HCT116 (cell line): ENCODE data around the gene POMT1. TPM values are rescaled to one million over a fixed set of nuclear protein-coding genes. Genes with fewer than 3 reads are reported as not detected.

Experiments used
- ATAC-seq: fragments of 200-7000 bp; cut with Tn5 transposase; 2 replicates; pipeline ENCODE4 v1.9.1; 2020; ENCODE audit warnings: mild to moderate bottlenecking, moderate library complexity
- BruUV-seq: library from RNA; stranded (reverse); fragments of 400-500 nt; replicated peaks from 2 replicates; lab custom pipeline; 2021; lab: Mats Ljungman, UMichigan
- CTCF ChIA-PET: fragments of 300-600 bp; sonication (Branson Sonifier 250); formaldehyde crosslinking; loops from one replicate; lab custom pipeline; 2021; ENCODE audit warnings: antibody characterized with exemption; lab: Charles Lee
- POLR2A ChIA-PET: fragments of 300-600, 350-600 bp; sonication (Branson Sonifier 250); formaldehyde crosslinking; loops from one replicate; lab custom pipeline; 2021; ENCODE audit warnings: antibody characterized with exemption; lab: Charles Lee
- RAD21 ChIA-PET, 2 experiments: fragments of 300-600 bp; sonication (Branson Sonifier 250); formaldehyde crosslinking; loops; one replicate each; lab custom pipeline; 2023; ENCODE audit warnings: low total read pairs in 2 of 2; ENCODE audit not compliant: uncharacterized antibody in 2 of 2, unreplicated experiment in 2 of 2, low non-redundant PET in 1 of 2; lab: Charles Lee
- DNase-seq: peaks from one replicate; pipeline ENCODE4 v3.0.0-alpha.2; 2010; ENCODE audit warnings: low read depth, low spot score
- H2AFZ ChIP-seq: fragments of 200-600 bp; shearing (Covaris generic), sonication (generic); 2 replicates; pipeline ENCODE4 v1.6.1; 2017; ENCODE audit warnings: low read depth, mixed run types, mixed read lengths, antibody characterized with exemption, low read length; ENCODE audit not compliant: poor library complexity, severe bottlenecking
- H3K27ac ChIP-seq: 2 replicates; pipeline ENCODE4 v1.5.1; 2012; ENCODE audit warnings: low read depth, low read length
- H3K27me3 ChIP-seq: fragments of 200-600 bp; sonication (generic); 2 replicates; pipeline ENCODE4 v1.6.1; 2016; ENCODE audit warnings: mixed run types, low read length, mixed read lengths; ENCODE audit not compliant: insufficient read depth
- H3K36me3 ChIP-seq, 2 experiments: fragments of 200-500 bp in 1 of 2; fragments of 200-600 bp in 1 of 2; sonication (Bioruptor generic) in 1 of 2; sonication (generic) in 1 of 2; 2 replicates each; pipeline versions ENCODE4 v1.5.1 to v1.6.1; 2014 to 2016; ENCODE audit warnings: low read length in 2 of 2, inconsistent platforms in 1 of 2, mixed read lengths in 1 of 2, mixed run types in 1 of 2; ENCODE audit not compliant: insufficient read depth in 2 of 2, control insufficient read depth in 1 of 2
- H3K4me1 ChIP-seq, 2 experiments: fragments of 200-600 bp in 1 of 2; sonication (generic) in 1 of 2; 2 replicates each; pipeline versions ENCODE4 v1.5.1 to v1.6.1; 2012 to 2017; ENCODE audit warnings: low read length in 2 of 2, inconsistent platforms in 1 of 2, mild to moderate bottlenecking in 1 of 2, mixed read lengths in 1 of 2, mixed run types in 1 of 2, moderate library complexity in 1 of 2; ENCODE audit not compliant: insufficient read depth in 2 of 2, control insufficient read depth in 1 of 2
- H3K4me2 ChIP-seq: fragments of 200-600 bp; sonication (generic); 2 replicates; pipeline ENCODE4 v1.6.1; 2017; ENCODE audit warnings: mixed run types, low read length, mixed read lengths
- H3K4me3 ChIP-seq, 2 experiments: fragments of 200-600 bp in 1 of 2; sonication (generic) in 1 of 2; replicated peaks in 1 of 2; 2 replicates each; pipeline ENCODE4 v1.5.1; 2011 to 2016; ENCODE audit warnings: low read length in 2 of 2, control low read depth in 1 of 2, low read depth in 1 of 2, mild to moderate bottlenecking in 1 of 2, mixed read lengths in 1 of 2, mixed run types in 1 of 2
- H3K79me2 ChIP-seq: fragments of 200-600 bp; sonication (generic); 2 replicates; pipeline ENCODE4 v1.6.1; 2017; ENCODE audit warnings: mild to moderate bottlenecking, mixed run types, low read length, moderate library complexity, mixed read lengths; ENCODE audit not compliant: insufficient read depth
- H3K9ac ChIP-seq: fragments of 200-600 bp; sonication (generic); 2 replicates; pipeline ENCODE4 v1.6.1; 2016; ENCODE audit warnings: low read length, mixed read lengths
- H3K9me2 ChIP-seq: fragments of 200-600 bp; sonication (generic), shearing (Covaris generic); 2 replicates; pipeline ENCODE4 v1.6.1; 2017; ENCODE audit warnings: mixed run types, mild to moderate bottlenecking, moderate library complexity; ENCODE audit not compliant: insufficient read depth
- H3K9me3 ChIP-seq, 2 experiments: fragments of 200-500 bp in 1 of 2; fragments of 200-600 bp in 1 of 2; sonication (Bioruptor generic) in 1 of 2; sonication (generic) in 1 of 2; 2 replicates each; pipeline ENCODE4 v1.6.1; 2014 to 2017; ENCODE audit warnings: low read length in 2 of 2, mixed read lengths in 2 of 2, inconsistent platforms in 1 of 2, low read depth in 1 of 2, mild to moderate bottlenecking in 1 of 2, mixed run types in 1 of 2, moderate library complexity in 1 of 2; ENCODE audit not compliant: control insufficient read depth in 1 of 2, insufficient read depth in 1 of 2
- H4K20me1 ChIP-seq: fragments of 200-600 bp; sonication (generic), shearing (Covaris generic); 2 replicates; pipeline ENCODE4 v1.6.1; 2017; ENCODE audit warnings: mixed run types, mild to moderate bottlenecking, moderate library complexity; ENCODE audit not compliant: insufficient read depth
- CBX3 ChIP-seq: IDR thresholded peaks from 2 replicates; pipeline ENCODE4 v1.6.1; 2012; ENCODE audit warnings: low read depth
- EGR1 ChIP-seq: IDR thresholded peaks from 2 replicates; pipeline ENCODE4 v1.6.1; 2012; ENCODE audit warnings: low read depth
- ELF1 ChIP-seq: IDR thresholded peaks from 2 replicates; pipeline ENCODE4 v1.6.1; 2012; ENCODE audit warnings: low read depth, borderline replicate concordance
- EZH2 ChIP-seq: fragments of 200-600 bp; sonication (generic); IDR thresholded peaks from 2 replicates; pipeline ENCODE4 v1.6.1; 2017; ENCODE audit warnings: antibody characterized with exemption, mixed run types
- FOSL1 ChIP-seq: IDR thresholded peaks from 2 replicates; pipeline ENCODE4 v1.6.1; 2012; ENCODE audit warnings: low read depth
- SP1 ChIP-seq: IDR thresholded peaks from 2 replicates; pipeline ENCODE4 v1.6.1; 2012; ENCODE audit warnings: low read depth
- TCF7L2 ChIP-seq: IDR thresholded peaks from 2 replicates; pipeline ENCODE4 v1.7.0; 2011; ENCODE audit warnings: borderline replicate concordance, inconsistent platforms; ENCODE audit not compliant: insufficient read depth, insufficient read length; ENCODE audit errors: extremely low read depth
- YY1 ChIP-seq: IDR thresholded peaks from 2 replicates; pipeline ENCODE4 v1.6.1; 2011; ENCODE audit warnings: low read length, low read depth, moderate library complexity, mild to moderate bottlenecking; ENCODE audit not compliant: insufficient replicate concordance; ENCODE audit errors: extremely low read depth
- ZFX ChIP-seq: fragments of 450-650 bp; IDR thresholded peaks from 2 replicates; pipeline ENCODE4 v1.6.1; 2017
- ZNF274 ChIP-seq: fragments of 200-500 bp; sonication (Bioruptor generic); IDR thresholded peaks from 2 replicates; pipeline ENCODE4 v1.6.1; 2014; ENCODE audit warnings: mild to moderate bottlenecking, low read depth, low read length, inconsistent platforms
- intact Hi-C: fragments of 100-400 bp; cut with micrococcal nuclease; formaldehyde crosslinking; loops from 2 replicates; pipeline ENCODE4 v1.10.0; 2022
- total RNA-seq: library from RNA; stranded (reverse); gene quantifications from one replicate; pipeline ENCODE4 v1.2.1, GENCODE V29; 2021; ENCODE audit not compliant: unreplicated experiment
- TF ChIP-seq, protein P1 (sequence below): IDR thresholded peaks from 2 replicates; pipeline ENCODE4 v1.6.1; 2012
- TF ChIP-seq, protein P2 (sequence below): IDR thresholded peaks from 2 replicates; pipeline ENCODE4 v1.6.1; 2012; ENCODE audit warnings: low read depth
- TF ChIP-seq, protein P3 (sequence below), 3 experiments: fragments of 200-600 bp in 1 of 3; sonication (generic) in 1 of 3; IDR thresholded peaks in 2 of 3; conservative IDR thresholded peaks in 1 of 3; 2 replicates each; pipeline ENCODE4 v1.5.1; 2012 to 2017; ENCODE audit warnings: low read depth in 2 of 3, low read length in 2 of 3, antibody characterized with exemption in 1 of 3, borderline replicate concordance in 1 of 3, control low read depth in 1 of 3, mild to moderate bottlenecking in 1 of 3, mixed read lengths in 1 of 3, mixed run types in 1 of 3, moderate library complexity in 1 of 3; ENCODE audit not compliant: insufficient read depth in 1 of 3
- TF ChIP-seq, protein P4 (sequence below): IDR thresholded peaks from 2 replicates; pipeline ENCODE4 v1.6.1; 2012

POMT1 gene
- total RNA-seq, 1 experiment from 2014 or later: 21.4 TPM

GRCh38 chr9:131491001-131491710 lies 11.6 kb upstream of the POMT1 start:
- Histone ChIP-seq H3K27me3 (no peaks in the 10 kb centered on the region), H2AFZ (no peak overlapping the region), H3K9me2 (no peaks in the 10 kb centered on the region), H3K9ac (no peak overlapping the region), H3K4me2 (no peak overlapping the region), H4K20me1 (no peaks in the 10 kb centered on the region), H3K9me3 (no peaks in the 10 kb centered on the region)
- no TSS peak for BruUV-seq
- RAD21 ChIA-PET: no interaction called here
- intact Hi-C loops: no loop called here
- no peak for ATAC-seq
- POLR2A ChIA-PET: no interaction called here
- CTCF ChIA-PET: no interaction called here
- TF ChIP-seq ELF1: no peak
- TF ChIP-seq SP1: no peak
- no peak for TF ChIP-seq TCF7L2
- TF ChIP-seq ZNF274: no peak
- TF ChIP-seq YY1: no peak
- TF ChIP-seq EZH2: no peak
- TF ChIP-seq, protein P1, sequence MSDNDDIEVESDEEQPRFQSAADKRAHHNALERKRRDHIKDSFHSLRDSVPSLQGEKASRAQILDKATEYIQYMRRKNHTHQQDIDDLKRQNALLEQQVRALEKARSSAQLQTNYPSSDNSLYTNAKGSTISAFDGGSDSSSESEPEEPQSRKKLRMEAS: no peak
- TF ChIP-seq, protein P2, sequence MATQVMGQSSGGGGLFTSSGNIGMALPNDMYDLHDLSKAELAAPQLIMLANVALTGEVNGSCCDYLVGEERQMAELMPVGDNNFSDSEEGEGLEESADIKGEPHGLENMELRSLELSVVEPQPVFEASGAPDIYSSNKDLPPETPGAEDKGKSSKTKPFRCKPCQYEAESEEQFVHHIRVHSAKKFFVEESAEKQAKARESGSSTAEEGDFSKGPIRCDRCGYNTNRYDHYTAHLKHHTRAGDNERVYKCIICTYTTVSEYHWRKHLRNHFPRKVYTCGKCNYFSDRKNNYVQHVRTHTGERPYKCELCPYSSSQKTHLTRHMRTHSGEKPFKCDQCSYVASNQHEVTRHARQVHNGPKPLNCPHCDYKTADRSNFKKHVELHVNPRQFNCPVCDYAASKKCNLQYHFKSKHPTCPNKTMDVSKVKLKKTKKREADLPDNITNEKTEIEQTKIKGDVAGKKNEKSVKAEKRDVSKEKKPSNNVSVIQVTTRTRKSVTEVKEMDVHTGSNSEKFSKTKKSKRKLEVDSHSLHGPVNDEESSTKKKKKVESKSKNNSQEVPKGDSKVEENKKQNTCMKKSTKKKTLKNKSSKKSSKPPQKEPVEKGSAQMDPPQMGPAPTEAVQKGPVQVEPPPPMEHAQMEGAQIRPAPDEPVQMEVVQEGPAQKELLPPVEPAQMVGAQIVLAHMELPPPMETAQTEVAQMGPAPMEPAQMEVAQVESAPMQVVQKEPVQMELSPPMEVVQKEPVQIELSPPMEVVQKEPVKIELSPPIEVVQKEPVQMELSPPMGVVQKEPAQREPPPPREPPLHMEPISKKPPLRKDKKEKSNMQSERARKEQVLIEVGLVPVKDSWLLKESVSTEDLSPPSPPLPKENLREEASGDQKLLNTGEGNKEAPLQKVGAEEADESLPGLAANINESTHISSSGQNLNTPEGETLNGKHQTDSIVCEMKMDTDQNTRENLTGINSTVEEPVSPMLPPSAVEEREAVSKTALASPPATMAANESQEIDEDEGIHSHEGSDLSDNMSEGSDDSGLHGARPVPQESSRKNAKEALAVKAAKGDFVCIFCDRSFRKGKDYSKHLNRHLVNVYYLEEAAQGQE: no peak
- TF ChIP-seq CBX3: no peak
- TF ChIP-seq, protein P3, sequence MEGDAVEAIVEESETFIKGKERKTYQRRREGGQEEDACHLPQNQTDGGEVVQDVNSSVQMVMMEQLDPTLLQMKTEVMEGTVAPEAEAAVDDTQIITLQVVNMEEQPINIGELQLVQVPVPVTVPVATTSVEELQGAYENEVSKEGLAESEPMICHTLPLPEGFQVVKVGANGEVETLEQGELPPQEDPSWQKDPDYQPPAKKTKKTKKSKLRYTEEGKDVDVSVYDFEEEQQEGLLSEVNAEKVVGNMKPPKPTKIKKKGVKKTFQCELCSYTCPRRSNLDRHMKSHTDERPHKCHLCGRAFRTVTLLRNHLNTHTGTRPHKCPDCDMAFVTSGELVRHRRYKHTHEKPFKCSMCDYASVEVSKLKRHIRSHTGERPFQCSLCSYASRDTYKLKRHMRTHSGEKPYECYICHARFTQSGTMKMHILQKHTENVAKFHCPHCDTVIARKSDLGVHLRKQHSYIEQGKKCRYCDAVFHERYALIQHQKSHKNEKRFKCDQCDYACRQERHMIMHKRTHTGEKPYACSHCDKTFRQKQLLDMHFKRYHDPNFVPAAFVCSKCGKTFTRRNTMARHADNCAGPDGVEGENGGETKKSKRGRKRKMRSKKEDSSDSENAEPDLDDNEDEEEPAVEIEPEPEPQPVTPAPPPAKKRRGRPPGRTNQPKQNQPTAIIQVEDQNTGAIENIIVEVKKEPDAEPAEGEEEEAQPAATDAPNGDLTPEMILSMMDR (IDR thresholded peaks at IDR 0.05 in 2 of 3, conservative IDR thresholded peaks at IDR 0.05 in 1 of 3; ENCODE audit: borderline replicate concordance in 1 of 3, insufficient read depth in 1 of 3, low read depth in 2 of 3, low read length in 2 of 3): no peak
- no peak for TF ChIP-seq EGR1
- TF ChIP-seq, protein P4, sequence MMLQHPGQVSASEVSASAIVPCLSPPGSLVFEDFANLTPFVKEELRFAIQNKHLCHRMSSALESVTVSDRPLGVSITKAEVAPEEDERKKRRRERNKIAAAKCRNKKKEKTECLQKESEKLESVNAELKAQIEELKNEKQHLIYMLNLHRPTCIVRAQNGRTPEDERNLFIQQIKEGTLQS: no peak
- no peak for TF ChIP-seq FOSL1
- TF ChIP-seq ZFX: no peak
- TF ChIP-seq, all 23 proteins: peak for 0
- Histone ChIP-seq H3K27ac (no peak overlapping the region), H3K36me3 (peaks cover 73 to 81% of the 10 kb centered on the region in 2 experiments), H3K4me1 (no peaks in the 10 kb centered on the region), H3K4me3 (no peak overlapping the region), H3K79me2 (no peaks in the 10 kb centered on the region)
- no peak for DNase-seq
